HEK293 (cell line): Measurements from ENCODE around the gene VPS54.

Source experiments
- CTCF ChIA-PET: fragments of 350-600 bp; formaldehyde crosslinking; extraction: SDS; loops from one replicate; lab custom pipeline; 2021; ENCODE audit warnings: antibody characterized with exemption; lab: Yijun Ruan, JAX
- POLR2A ChIA-PET: fragments of 300-600 bp; formaldehyde crosslinking; extraction: SDS; loops from one replicate; lab custom pipeline; 2020; ENCODE audit warnings: antibody characterized with exemption, inconsistent platforms; lab: Yijun Ruan, JAX
- H3K27ac ChIP-seq: fragments of 200-500 bp; sonication (Bioruptor generic); 2 replicates; pipeline ENCODE4 v1.5.1; 2014; ENCODE audit warnings: low read depth, low read length, control low read depth, inconsistent platforms; ENCODE audit errors: extremely low read depth
- H3K36me3 ChIP-seq, 2 experiments: fragments of 200-500 bp in 1 of 2; sonication (Bioruptor generic) in 1 of 2; 1 replicate in 1 of 2; 2 replicates in 1 of 2; pipeline ENCODE4 v1.5.1; 2014 to 2017; ENCODE audit warnings: inconsistent platforms in 2 of 2, low read length in 2 of 2; ENCODE audit not compliant: control insufficient read depth in 2 of 2, insufficient read depth in 1 of 2
- H3K4me1 ChIP-seq: fragments of 200-500 bp; sonication (Bioruptor generic); 2 replicates; pipeline ENCODE4 v1.5.1; 2014; ENCODE audit warnings: mild to moderate bottlenecking, low read length, inconsistent platforms; ENCODE audit not compliant: control insufficient read depth, insufficient read depth
- H3K4me3 ChIP-seq: 2 replicates; pipeline ENCODE4 v1.5.1; 2011; ENCODE audit warnings: low read depth, mild to moderate bottlenecking, control low read depth, low read length, moderate library complexity
- H3K9me3 ChIP-seq: fragments of 200-500 bp; sonication (Bioruptor generic); 2 replicates; pipeline ENCODE4 v1.5.1; 2014; ENCODE audit warnings: low read depth, low read length, inconsistent platforms; ENCODE audit not compliant: control insufficient read depth, insufficient read depth
- GFI1B ChIP-seq: fragments of 450-650 bp; formaldehyde crosslinking; IDR thresholded peaks from 2 replicates; pipeline ENCODE4 v1.5.1; 2016; ENCODE audit warnings: missing biosample characterization, missing genetic modification characterization
- KLF8 ChIP-seq: fragments of 450-650 bp; formaldehyde crosslinking; IDR thresholded peaks from 2 replicates; pipeline ENCODE4 v1.5.1; 2016; ENCODE audit warnings: missing biosample characterization, missing genetic modification characterization
- MYNN ChIP-seq: fragments of 450-650 bp; formaldehyde crosslinking; IDR thresholded peaks from 2 replicates; pipeline ENCODE4 v1.5.1; 2016; ENCODE audit warnings: missing biosample characterization, missing genetic modification characterization, borderline replicate concordance
- RBAK ChIP-seq: fragments of 450-650 bp; formaldehyde crosslinking; IDR thresholded peaks from 2 replicates; pipeline ENCODE4 v1.5.1; 2016; ENCODE audit warnings: missing biosample characterization, missing genetic modification characterization
- ZBTB21 ChIP-seq: fragments of 450-650 bp; formaldehyde crosslinking; IDR thresholded peaks from 2 replicates; pipeline ENCODE4 v1.5.1; 2017; ENCODE audit warnings: missing biosample characterization, missing genetic modification characterization
- ZFHX2 ChIP-seq: fragments of 450-650 bp; formaldehyde crosslinking; conservative IDR thresholded peaks from 2 replicates; pipeline ENCODE4 v1.5.1; 2016; ENCODE audit warnings: missing biosample characterization, missing genetic modification characterization
- ZIC2 ChIP-seq: fragments of 450-650 bp; formaldehyde crosslinking; IDR thresholded peaks from 2 replicates; pipeline ENCODE4 v1.5.1; 2016; ENCODE audit warnings: missing biosample characterization, missing genetic modification characterization
- ZNF146 ChIP-seq: fragments of 450-650 bp; formaldehyde crosslinking; IDR thresholded peaks from 2 replicates; pipeline ENCODE4 v1.5.1; 2016; ENCODE audit warnings: missing biosample characterization, missing genetic modification characterization
- ZNF2 ChIP-seq: fragments of 450-650 bp; formaldehyde crosslinking; IDR thresholded peaks from 2 replicates; pipeline ENCODE4 v1.5.1; 2016; ENCODE audit warnings: missing biosample characterization, missing genetic modification characterization
- ZNF24 ChIP-seq: fragments of 450-650 bp; formaldehyde crosslinking; IDR thresholded peaks from 2 replicates; pipeline ENCODE4 v1.5.1; 2016; ENCODE audit warnings: missing biosample characterization, missing genetic modification characterization
- ZNF248 ChIP-seq: fragments of 450-650 bp; formaldehyde crosslinking; IDR thresholded peaks from 2 replicates; pipeline ENCODE4 v1.5.1; 2017; ENCODE audit warnings: missing biosample characterization, missing genetic modification characterization
- ZNF266 ChIP-seq: fragments of 450-650 bp; formaldehyde crosslinking; IDR thresholded peaks from 2 replicates; pipeline ENCODE4 v1.5.1; 2016; ENCODE audit warnings: missing biosample characterization, missing genetic modification characterization, low read depth
- ZNF416 ChIP-seq: fragments of 450-650 bp; formaldehyde crosslinking; IDR thresholded peaks from 2 replicates; pipeline ENCODE4 v1.5.1; 2016; ENCODE audit warnings: missing biosample characterization, missing genetic modification characterization
- ZNF473 ChIP-seq: fragments of 450-650 bp; formaldehyde crosslinking; IDR thresholded peaks from 2 replicates; pipeline ENCODE4 v1.5.1; 2017; ENCODE audit warnings: missing biosample characterization, missing genetic modification characterization
- ZNF514 ChIP-seq: fragments of 450-650 bp; formaldehyde crosslinking; IDR thresholded peaks from 2 replicates; pipeline ENCODE4 v1.5.1; 2016; ENCODE audit warnings: missing biosample characterization, missing genetic modification characterization
- ZNF548 ChIP-seq: fragments of 450-650 bp; formaldehyde crosslinking; IDR thresholded peaks from 2 replicates; pipeline ENCODE4 v1.5.1; 2016; ENCODE audit warnings: missing biosample characterization, missing genetic modification characterization
- ZNF561 ChIP-seq: fragments of 450-650 bp; IDR thresholded peaks from 2 replicates; pipeline ENCODE4 v1.5.1; 2018; ENCODE audit warnings: missing biosample characterization, missing genetic modification characterization, borderline replicate concordance
- ZNF664 ChIP-seq: fragments of 450-650 bp; formaldehyde crosslinking; IDR thresholded peaks from 2 replicates; pipeline ENCODE4 v1.5.1; 2016; ENCODE audit warnings: missing biosample characterization, missing genetic modification characterization
- ZNF670 ChIP-seq: fragments of 450-650 bp; formaldehyde crosslinking; IDR thresholded peaks from 2 replicates; pipeline ENCODE4 v1.5.1; 2016; ENCODE audit warnings: missing biosample characterization, missing genetic modification characterization, low read depth
- ZNF707 ChIP-seq: fragments of 450-650 bp; formaldehyde crosslinking; IDR thresholded peaks from 2 replicates; pipeline ENCODE4 v1.5.1; 2016; ENCODE audit warnings: missing biosample characterization, missing genetic modification characterization
- ZNF785 ChIP-seq: fragments of 450-650 bp; formaldehyde crosslinking; IDR thresholded peaks from 2 replicates; pipeline ENCODE4 v1.5.1; 2016; ENCODE audit warnings: missing biosample characterization, missing genetic modification characterization
- TF ChIP-seq, protein P1 (sequence below): fragments of 450-650 bp; formaldehyde crosslinking; optimal IDR thresholded peaks from 2 replicates; pipeline ENCODE3; 2016; ENCODE audit warnings: missing biosample characterization, mild to moderate bottlenecking, missing genetic modification characterization
- TF ChIP-seq, protein P2 (sequence below): IDR thresholded peaks from 2 replicates; pipeline ENCODE4 v1.6.1; 2011; ENCODE audit warnings: mild to moderate bottlenecking, low read depth, low read length, borderline replicate concordance

The VPS54 gene

DNA sequence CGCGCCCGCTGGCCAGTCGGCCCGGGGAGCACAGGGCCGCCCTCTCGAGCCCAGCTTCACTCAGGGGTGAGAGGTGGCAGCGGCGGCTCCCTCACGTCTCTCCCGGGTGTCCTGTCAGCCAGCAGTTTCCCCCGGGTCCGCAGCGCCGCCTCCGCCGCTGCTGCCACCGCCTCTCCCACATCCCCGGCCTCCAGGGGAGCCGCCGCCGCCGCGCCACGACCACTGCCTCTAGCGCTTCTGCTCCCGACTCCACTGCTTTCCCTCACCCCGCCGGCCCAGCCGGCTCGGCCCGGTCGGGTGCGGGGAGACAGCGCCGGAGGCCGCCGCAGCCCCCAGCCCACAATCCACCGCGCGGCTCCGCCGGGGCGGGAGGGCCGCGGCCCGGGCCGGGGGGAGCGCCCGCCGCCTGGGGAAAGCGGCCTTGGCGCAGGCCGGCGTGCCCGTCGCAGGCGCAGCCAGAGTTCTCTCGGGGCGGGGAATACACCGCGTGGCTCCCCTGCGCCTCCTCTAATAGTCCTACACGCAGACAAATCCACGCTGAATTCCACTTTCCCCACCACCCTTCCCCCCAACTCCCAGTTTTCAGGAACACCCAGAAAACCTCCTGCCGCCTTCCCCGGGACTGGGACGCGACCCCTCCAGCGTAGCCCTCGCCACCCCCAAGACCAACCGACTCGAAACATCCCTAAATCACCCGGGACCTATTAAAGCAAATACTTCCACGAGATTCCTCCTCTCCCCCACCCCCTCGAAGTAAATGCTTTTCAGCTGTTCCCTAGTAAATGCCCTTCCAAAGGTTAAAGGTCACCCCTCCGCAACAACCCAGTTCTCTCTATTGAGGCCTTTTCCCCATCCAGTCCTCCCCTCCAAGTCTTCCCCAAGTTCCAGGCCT lies at the start of gene VPS54 (continued):
- TF ChIP-seq, protein P1, sequence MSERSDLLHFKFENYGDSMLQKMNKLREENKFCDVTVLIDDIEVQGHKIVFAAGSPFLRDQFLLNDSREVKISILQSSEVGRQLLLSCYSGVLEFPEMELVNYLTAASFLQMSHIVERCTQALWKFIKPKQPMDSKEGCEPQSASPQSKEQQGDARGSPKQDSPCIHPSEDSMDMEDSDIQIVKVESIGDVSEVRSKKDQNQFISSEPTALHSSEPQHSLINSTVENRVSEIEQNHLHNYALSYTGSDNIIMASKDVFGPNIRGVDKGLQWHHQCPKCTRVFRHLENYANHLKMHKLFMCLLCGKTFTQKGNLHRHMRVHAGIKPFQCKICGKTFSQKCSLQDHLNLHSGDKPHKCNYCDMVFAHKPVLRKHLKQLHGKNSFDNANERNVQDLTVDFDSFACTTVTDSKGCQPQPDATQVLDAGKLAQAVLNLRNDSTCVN (tag by site-specific recombination): peak; percentile 66
- no peak for TF ChIP-seq ZNF473
- TF ChIP-seq ZFHX2 (tag by site-specific recombination): no peak
- TF ChIP-seq KLF8 (tag by site-specific recombination): no peak
- TF ChIP-seq ZNF514 (tag by site-specific recombination): no peak
- no peak for TF ChIP-seq ZNF24

DNA sequence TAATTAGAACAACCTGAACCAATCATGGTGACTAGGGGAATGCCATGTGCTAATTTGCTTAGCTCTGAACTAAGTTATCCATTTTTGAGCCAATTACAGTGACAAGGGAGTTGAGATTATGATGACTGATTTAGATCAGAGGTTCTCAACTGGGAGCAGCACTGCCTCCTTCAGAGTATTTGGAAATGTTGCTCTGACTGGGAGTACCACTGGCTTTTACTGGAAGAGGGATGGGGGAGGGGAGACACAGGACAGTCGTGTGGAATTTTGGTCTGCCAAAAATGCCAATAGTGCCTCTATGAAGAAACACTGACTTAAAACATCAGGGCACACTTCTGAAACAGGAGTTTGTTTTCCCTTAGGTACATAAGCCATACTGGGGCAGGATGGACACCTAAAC lies 48.1 kb upstream of the VPS54 start:
- Histone ChIP-seq H3K4me1 (no peaks in the 10 kb centered on the region), H3K4me3 (no peak overlapping the region), H3K9me3 (no peaks in the 10 kb centered on the region), H3K27ac (no peak overlapping the region)
- ChIA-PET CTCF (no interaction called here), POLR2A (no interaction called here)
- TF ChIP-seq ZNF146 (tag by site-specific recombination): no peak
- TF ChIP-seq MYNN: no peak
- TF ChIP-seq ZNF561 (tag by site-specific recombination): no peak
- TF ChIP-seq ZNF670 (tag by site-specific recombination): no peak
- no peak for TF ChIP-seq ZBTB21
- no peak for TF ChIP-seq RBAK
- no peak for TF ChIP-seq ZNF2
- TF ChIP-seq ZIC2 (tag by site-specific recombination): no peak
- TF ChIP-seq, all 188 proteins: peak for 0
- H3K36me3 ChIP-seq: no peaks in the 10 kb centered on the region

DNA sequence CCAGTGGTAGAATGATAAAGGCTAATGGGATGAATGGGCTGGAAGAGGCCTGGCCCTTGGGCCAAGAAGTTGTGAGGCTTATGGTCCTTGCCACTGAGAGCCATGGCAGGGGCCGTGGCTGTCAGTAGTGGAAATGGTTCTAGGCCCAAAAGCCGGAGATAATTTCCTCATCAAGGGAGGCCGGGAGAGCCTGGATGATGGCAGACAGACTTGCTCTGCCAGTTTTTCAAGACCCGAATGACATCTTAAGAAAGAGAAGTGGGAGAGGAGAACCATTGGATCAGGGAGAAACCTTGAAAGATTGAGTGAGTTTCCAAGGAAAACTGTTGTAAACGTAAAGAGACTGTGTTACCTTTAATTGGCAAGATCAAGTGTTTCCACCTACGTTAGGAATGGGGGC lies 46.3 kb upstream of the VPS54 start:
- no peaks in the 10 kb centered on the region for H3K4me1 ChIP-seq
- TF ChIP-seq ZNF664 (tag by site-specific recombination): no peak
- no peak for TF ChIP-seq ZNF707
- TF ChIP-seq ZNF266 (tag by site-specific recombination): no peak
- TF ChIP-seq GFI1B (tag by site-specific recombination): no peak
- TF ChIP-seq ZNF548 (tag by site-specific recombination): no peak
- TF ChIP-seq ZNF248: no peak
- TF ChIP-seq ZNF416: no peak
- TF ChIP-seq ZNF785: no peak
- TF ChIP-seq, protein P2, sequence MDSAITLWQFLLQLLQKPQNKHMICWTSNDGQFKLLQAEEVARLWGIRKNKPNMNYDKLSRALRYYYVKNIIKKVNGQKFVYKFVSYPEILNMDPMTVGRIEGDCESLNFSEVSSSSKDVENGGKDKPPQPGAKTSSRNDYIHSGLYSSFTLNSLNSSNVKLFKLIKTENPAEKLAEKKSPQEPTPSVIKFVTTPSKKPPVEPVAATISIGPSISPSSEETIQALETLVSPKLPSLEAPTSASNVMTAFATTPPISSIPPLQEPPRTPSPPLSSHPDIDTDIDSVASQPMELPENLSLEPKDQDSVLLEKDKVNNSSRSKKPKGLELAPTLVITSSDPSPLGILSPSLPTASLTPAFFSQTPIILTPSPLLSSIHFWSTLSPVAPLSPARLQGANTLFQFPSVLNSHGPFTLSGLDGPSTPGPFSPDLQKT: no peak
- ChIA-PET CTCF (no interaction called here), POLR2A (no interaction called here)
- no peak overlapping the region for H3K27ac ChIP-seq
- no peak overlapping the region for H3K4me3 ChIP-seq
- H3K36me3 ChIP-seq: no peaks in the 10 kb centered on the region
- H3K9me3 ChIP-seq: no peaks in the 10 kb centered on the region
